ENCODE measurements around the gene LDLRAD1.

DNA sequence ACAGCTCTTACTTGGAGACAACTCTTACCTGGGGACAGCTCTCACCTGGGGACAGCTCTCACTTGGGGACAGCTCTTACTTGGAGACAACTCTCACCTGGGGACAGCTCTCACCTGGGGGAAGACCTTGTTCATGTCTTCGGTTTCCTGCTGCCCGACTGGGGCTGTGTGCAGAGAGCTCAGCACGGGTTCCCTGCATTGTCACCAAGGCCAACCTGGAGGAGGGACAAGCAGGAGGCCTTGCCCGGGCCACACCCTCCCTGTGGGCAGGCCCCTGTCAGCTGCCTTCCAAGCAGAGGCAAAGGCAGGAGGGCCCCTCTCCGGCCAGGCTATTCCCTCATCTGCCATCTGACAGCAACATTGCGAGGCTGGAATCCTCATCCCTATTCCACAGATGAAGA lies at the start of gene LDLRAD1:
- TF ChIP-seq CTCF (IDR thresholded peaks at IDR 0.05) (no peak), EZH2 (IDR thresholded peaks at IDR 0.05) (no peak)

Measured in neural progenitor cell (in vitro differentiated cells).